22Rv1 (cell line): ENCODE data around the gene ZFHX3.

Source experiments
- ZFX ChIP-seq: fragments of 450-650 bp; IDR thresholded peaks from 2 replicates; pipeline ENCODE4 v1.6.1; 2017; ENCODE audit warnings: antibody characterized with exemption, borderline replicate concordance
- TF ChIP-seq, protein P1 (sequence below): fragments of 450-650 bp; IDR thresholded peaks from 2 replicates; pipeline ENCODE4 v1.5.1; 2017; ENCODE audit warnings: mild to moderate bottlenecking

DNA sequence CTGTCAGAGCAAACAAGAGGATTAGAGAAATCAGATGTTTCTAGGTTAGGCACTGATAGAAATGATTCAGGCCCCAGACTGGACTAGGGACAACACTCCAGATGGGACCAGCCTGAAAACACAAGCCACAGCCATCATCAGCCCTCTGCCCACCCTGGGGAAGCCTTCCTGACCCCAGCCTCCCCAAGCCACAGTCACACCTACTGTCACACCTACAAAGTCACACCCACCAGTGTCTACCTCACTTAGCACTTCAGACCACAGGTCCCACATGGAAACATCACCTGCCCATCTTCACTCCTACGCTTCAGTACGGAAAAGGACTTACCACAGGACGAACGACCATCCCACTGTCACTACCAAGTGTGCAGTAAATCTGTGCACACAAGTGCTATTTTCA is 197.9 kb downstream of the ZFHX3 start:
- TF ChIP-seq, protein P1, sequence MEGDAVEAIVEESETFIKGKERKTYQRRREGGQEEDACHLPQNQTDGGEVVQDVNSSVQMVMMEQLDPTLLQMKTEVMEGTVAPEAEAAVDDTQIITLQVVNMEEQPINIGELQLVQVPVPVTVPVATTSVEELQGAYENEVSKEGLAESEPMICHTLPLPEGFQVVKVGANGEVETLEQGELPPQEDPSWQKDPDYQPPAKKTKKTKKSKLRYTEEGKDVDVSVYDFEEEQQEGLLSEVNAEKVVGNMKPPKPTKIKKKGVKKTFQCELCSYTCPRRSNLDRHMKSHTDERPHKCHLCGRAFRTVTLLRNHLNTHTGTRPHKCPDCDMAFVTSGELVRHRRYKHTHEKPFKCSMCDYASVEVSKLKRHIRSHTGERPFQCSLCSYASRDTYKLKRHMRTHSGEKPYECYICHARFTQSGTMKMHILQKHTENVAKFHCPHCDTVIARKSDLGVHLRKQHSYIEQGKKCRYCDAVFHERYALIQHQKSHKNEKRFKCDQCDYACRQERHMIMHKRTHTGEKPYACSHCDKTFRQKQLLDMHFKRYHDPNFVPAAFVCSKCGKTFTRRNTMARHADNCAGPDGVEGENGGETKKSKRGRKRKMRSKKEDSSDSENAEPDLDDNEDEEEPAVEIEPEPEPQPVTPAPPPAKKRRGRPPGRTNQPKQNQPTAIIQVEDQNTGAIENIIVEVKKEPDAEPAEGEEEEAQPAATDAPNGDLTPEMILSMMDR = no peak
- no peak for TF ChIP-seq ZFX
